ENCODE results near the gene PSMB5.

Gene PSMB5

GRCh38 chr14:23041729-23042128, 7.0 kb upstream of the PSMB5 start:
- ChIA-PET POLR2A (interaction anchor here (0.7 to 1.1 kb wide), 2 partner anchors 16 to 53 kb away, joined by 3 read pairs; no protein-coding TSS in a partner anchor), CTCF (interaction anchor here (0.7 to 3.4 kb wide), 2 partner anchors 47 to 55 kb away, joined by 4 to 13 read pairs; no protein-coding TSS in a partner anchor)
- TF ChIP-seq BHLHE40 (IDR thresholded peaks at IDR 0.05; ENCODE audit: borderline replicate concordance) (no peak), PKNOX1 (IDR thresholded peaks at IDR 0.05) (no peak), ZNF384 (IDR thresholded peaks at IDR 0.05) (no peak), ARNT (IDR thresholded peaks at IDR 0.05) (no peak), FOXA1 (IDR thresholded peaks at IDR 0.05) (no peak)
- no peak for DNase-seq (ENCODE audit: extremely low spot score)

- POLR2A ChIA-PET, result interaction anchor here (1.9 kb wide), 1 partner anchor 33 kb away, joined by 7 read pairs; no protein-coding TSS in a partner anchor
- TF ChIP-seq FOXK2 (IDR thresholded peaks at IDR 0.05), result no peak
- no peak for TF ChIP-seq CTBP1 (IDR thresholded peaks at IDR 0.05; ENCODE audit: borderline replicate concordance)
- TF ChIP-seq FOXA1 (IDR thresholded peaks at IDR 0.05), result no peak
- no peak for TF ChIP-seq L3MBTL2 (conservative IDR thresholded peaks at IDR 0.05)
- no peak for TF ChIP-seq ELF4 (IDR thresholded peaks at IDR 0.05)
- no peak for TF ChIP-seq SP1 (IDR thresholded peaks at IDR 0.05)
- TF ChIP-seq PKNOX1 (IDR thresholded peaks at IDR 0.05), result no peak
- TF ChIP-seq ZNF384 (IDR thresholded peaks at IDR 0.05), result no peak
- TF ChIP-seq TARDBP (IDR thresholded peaks at IDR 0.05), result no peak
- no peak for TF ChIP-seq BHLHE40 (IDR thresholded peaks at IDR 0.05; ENCODE audit: borderline replicate concordance)
- CTCF ChIA-PET, result interaction anchor here (1.1 to 3.4 kb wide), 2 partner anchors 18 to 45 kb away, joined by 3 to 13 read pairs; no protein-coding TSS in a partner anchor
- no peak for DNase-seq (ENCODE audit: extremely low spot score)
These were observed 5.4 kb upstream of the PSMB5 start for GRCh38 chr14:23040100-23040499.

GRCh38 chr14:23035303-23036144, 824 bp upstream of the PSMB5 start:
- POLR2A ChIA-PET, result interaction anchor here (1.0 to 2.8 kb wide), 3 partner anchors 29 to 52 kb away, joined by 4 to 20 read pairs (median 4); no protein-coding TSS in a partner anchor
- TF ChIP-seq SUZ12 (IDR thresholded peaks at IDR 0.05) (no peak), LEF1 (IDR thresholded peaks at IDR 0.05; ENCODE audit: borderline replicate concordance) (no peak), ZNF384 (IDR thresholded peaks at IDR 0.05) (no peak)
- DNase-seq (ENCODE audit: extremely low spot score), result no peak
- CTCF ChIA-PET, result interaction anchor here (0.6 kb wide), 1 partner anchor 198 kb away, joined by 3 read pairs; no protein-coding TSS in a partner anchor

GRCh38 chr14:23033801-23034497, 751 bp downstream of the PSMB5 start:
- POLR2A ChIA-PET, result interaction anchor here (0.6 to 2.8 kb wide), 7 partner anchors 9 to 263 kb away, joined by 3 to 20 read pairs (median 4); no protein-coding TSS in a partner anchor
- no peak for DNase-seq (ENCODE audit: extremely low spot score)
- CTCF ChIA-PET, result interaction anchor here (0.7 to 1.3 kb wide), 2 partner anchors 47 to 76 kb away, joined by 3 to 7 read pairs; no protein-coding TSS in a partner anchor
- TF ChIP-seq FOXM1 (IDR thresholded peaks at IDR 0.05; ENCODE audit: borderline replicate concordance) (no peak), NFRKB (IDR thresholded peaks at IDR 0.05) (no peak), SUZ12 (IDR thresholded peaks at IDR 0.05) (no peak), CTBP1 (IDR thresholded peaks at IDR 0.05; ENCODE audit: borderline replicate concordance) (no peak)

GRCh38 chr14:23033251-23033727, 1.4 kb downstream of the PSMB5 start:
- DNase-seq (ENCODE audit: extremely low spot score), result no peak
- TF ChIP-seq HDGF (IDR thresholded peaks at IDR 0.05; ENCODE audit: borderline replicate concordance), result no peak
- no peak for TF ChIP-seq L3MBTL2 (conservative IDR thresholded peaks at IDR 0.05)
- no peak for TF ChIP-seq TARDBP (IDR thresholded peaks at IDR 0.05)
- no peak for TF ChIP-seq ZNF384 (IDR thresholded peaks at IDR 0.05)
- TF ChIP-seq SUZ12 (IDR thresholded peaks at IDR 0.05), result no peak
- no peak for TF ChIP-seq PKNOX1 (IDR thresholded peaks at IDR 0.05)
- no peak for TF ChIP-seq FOXK2 (IDR thresholded peaks at IDR 0.05)
- no peak for TF ChIP-seq ELF4 (IDR thresholded peaks at IDR 0.05)
- TF ChIP-seq SP1 (IDR thresholded peaks at IDR 0.05), result no peak
- TF ChIP-seq CTBP1 (IDR thresholded peaks at IDR 0.05; ENCODE audit: borderline replicate concordance), result no peak
- no peak for TF ChIP-seq NFRKB (IDR thresholded peaks at IDR 0.05)
- TF ChIP-seq LEF1 (IDR thresholded peaks at IDR 0.05; ENCODE audit: borderline replicate concordance), result no peak
- POLR2A ChIA-PET, result interaction anchor here (1.2 to 2.8 kb wide), 3 partner anchors 9 to 38 kb away, joined by 3 to 20 read pairs (median 3); no protein-coding TSS in a partner anchor
- CTCF ChIA-PET, result interaction anchor here (0.7 kb wide), 1 partner anchor 76 kb away, joined by 7 read pairs; no protein-coding TSS in a partner anchor

GRCh38 chr14:23030936-23031335, 3.8 kb downstream of the PSMB5 start:
- no peak for TF ChIP-seq PKNOX1 (IDR thresholded peaks at IDR 0.05)
- no peak for TF ChIP-seq FOXA1 (IDR thresholded peaks at IDR 0.05)
- TF ChIP-seq NFRKB (IDR thresholded peaks at IDR 0.05), result no peak
- TF ChIP-seq LEF1 (IDR thresholded peaks at IDR 0.05; ENCODE audit: borderline replicate concordance), result no peak
- TF ChIP-seq TARDBP (IDR thresholded peaks at IDR 0.05), result no peak
- no peak for TF ChIP-seq ZNF384 (IDR thresholded peaks at IDR 0.05)
- no peak for TF ChIP-seq FOXM1 (IDR thresholded peaks at IDR 0.05; ENCODE audit: borderline replicate concordance)
- TF ChIP-seq SP1 (IDR thresholded peaks at IDR 0.05), result no peak
- no peak for TF ChIP-seq ELF4 (IDR thresholded peaks at IDR 0.05)
- no peak for TF ChIP-seq HDGF (IDR thresholded peaks at IDR 0.05; ENCODE audit: borderline replicate concordance)
- DNase-seq (ENCODE audit: extremely low spot score), result no peak
- ChIA-PET POLR2A (interaction anchor here (1.7 kb wide), 1 partner anchor 24 kb away, joined by 7 read pairs; no protein-coding TSS in a partner anchor), CTCF (interaction anchor here (0.8 to 0.9 kb wide), 2 partner anchors 38 to 45 kb away, joined by 3 read pairs; no protein-coding TSS in a partner anchor)
